ENCODE results near the gene FAM170B.

FAM170B gene

GRCh38 chr10:49123981-49124950 is 9.6 kb downstream of the FAM170B start:
- no peak for DNase-seq (ENCODE audit: low read depth in 2 of 2)

GRCh38 chr10:49120911-49121310 is 12.9 kb downstream of the FAM170B start:
- no peak for DNase-seq (ENCODE audit: low read depth in 2 of 2)

- no peak for DNase-seq (ENCODE audit: low read depth in 2 of 2)
Measured at GRCh38 chr10:49119746-49120145, 14.1 kb downstream of the FAM170B start.

- DNase-seq (ENCODE audit: low read depth in 2 of 2), result no peak
Measured at GRCh38 chr10:49118430-49119074, 15.3 kb downstream of the FAM170B start.

- DNase-seq (ENCODE audit: low read depth in 2 of 2), result no peak
Measured at GRCh38 chr10:49117376-49118070, 16.3 kb downstream of the FAM170B start.

GRCh38 chr10:49116509-49117375 is 17.1 kb downstream of the FAM170B start:
- no peak for DNase-seq (ENCODE audit: low read depth in 2 of 2)

- no peak for DNase-seq (ENCODE audit: low read depth in 2 of 2)
Measured at GRCh38 chr10:49115796-49116508, 17.9 kb downstream of the FAM170B start.

GRCh38 chr10:49115015-49115795 is 18.6 kb downstream of the FAM170B start, which contains the start of gene VSTM4:
Gene VSTM4 (minus strand): TSS chr10:49115522. CDS start chr10:49115485, 37 bp downstream.
- DNase-seq (ENCODE audit: low read depth in 2 of 2), result no peak

- DNase-seq (ENCODE audit: low read depth in 2 of 2), result no peak
Measured at GRCh38 chr10:49114718-49115014, 19.2 kb downstream of the FAM170B start.

GRCh38 chr10:49113741-49114141 is 20.1 kb downstream of the FAM170B start:
- DNase-seq (ENCODE audit: low read depth in 2 of 2), result no peak

GRCh38 chr10:49112851-49113250 is 21.0 kb downstream of the FAM170B start:
- DNase-seq (ENCODE audit: low read depth in 2 of 2), result no peak

- DNase-seq (ENCODE audit: low read depth in 2 of 2), result no peak
Measured at GRCh38 chr10:49112098-49112497, 21.7 kb downstream of the FAM170B start.

- no peak for DNase-seq (ENCODE audit: low read depth in 2 of 2)
Measured at GRCh38 chr10:49111320-49111698, 22.5 kb downstream of the FAM170B start.

- DNase-seq (ENCODE audit: low read depth in 2 of 2), result no peak
Measured at GRCh38 chr10:49110684-49111319, 23.0 kb downstream of the FAM170B start.

GRCh38 chr10:49109669-49110340 is 24.0 kb downstream of the FAM170B start:
- DNase-seq (ENCODE audit: low read depth in 2 of 2), result no peak

GRCh38 chr10:49108656-49109055 is 25.2 kb downstream of the FAM170B start:
- DNase-seq (ENCODE audit: low read depth in 2 of 2), result no peak

GRCh38 chr10:49107887-49108267 is 25.9 kb downstream of the FAM170B start:
- DNase-seq (ENCODE audit: low read depth in 2 of 2), result no peak

GRCh38 chr10:49107111-49107886 is 26.5 kb downstream of the FAM170B start:
- no peak for DNase-seq (ENCODE audit: low read depth in 2 of 2)
